Activated T-cell treated with anti-CD3 and anti-CD28 coated beads for 4 hours (primary cell): ENCODE measurements around the gene EMILIN1.

Experiments used
- DNase-seq: peaks from one replicate; pipeline ENCODE4 v3.0.0-alpha.2; 2020

EMILIN1 gene

GRCh38 chr2:27081984-27082772, 3.8 kb downstream of the EMILIN1 start:
- DNase-seq: no peak

- no peak for DNase-seq
Observed at GRCh38 chr2:27082773-27083409, 4.5 kb downstream of the EMILIN1 start.

- no peak for DNase-seq
Observed at GRCh38 chr2:27083410-27084296, 5.2 kb downstream of the EMILIN1 start.

- no peak for DNase-seq
Observed at GRCh38 chr2:27084297-27085061, 6.1 kb downstream of the EMILIN1 start.

- no peak for DNase-seq
Observed at GRCh38 chr2:27085062-27085672, 6.8 kb downstream of the EMILIN1 start.

- no peak for DNase-seq
Observed at GRCh38 chr2:27085673-27086089, 7.3 kb downstream of the EMILIN1 start.

GRCh38 chr2:27086090-27086723, 7.8 kb downstream of the EMILIN1 start:
- DNase-seq: peak; percentile 97

- DNase-seq: no peak
Observed at GRCh38 chr2:27086724-27087593, 8.5 kb downstream of the EMILIN1 start, which contains the start of gene KHK. TSS of gene KHK (plus strand) at chr2:27086772. CDS start at chr2:27087260, 488 bp downstream.

- no peak for DNase-seq
Observed at GRCh38 chr2:27087823-27088410, 9.5 kb downstream of the EMILIN1 start.

- no peak for DNase-seq
Observed at GRCh38 chr2:27088634-27089033, 10.2 kb downstream of the EMILIN1 start.

GRCh38 chr2:27089111-27089954, 10.9 kb downstream of the EMILIN1 start:
- DNase-seq: no peak

- DNase-seq: no peak
Observed at GRCh38 chr2:27091746-27092695, 13.6 kb downstream of the EMILIN1 start.

GRCh38 chr2:27092696-27093429, 14.4 kb downstream of the EMILIN1 start:
- no peak for DNase-seq

GRCh38 chr2:27093430-27094352, 15.3 kb downstream of the EMILIN1 start:
- DNase-seq: no peak

GRCh38 chr2:27094353-27094984, 16.1 kb downstream of the EMILIN1 start:
- DNase-seq: no peak

- DNase-seq: no peak
Observed at GRCh38 chr2:27095427-27095744, 17.0 kb downstream of the EMILIN1 start.
